ENCODE measurements around the gene NTN5. TPM values are rescaled to one million over a fixed set of nuclear protein-coding genes. Genes with fewer than 3 reads are reported as not detected.
A peak's percentile ranks its signal among the peaks of the same experiment; 100 is the strongest.

The NTN5 gene
- total RNA-seq, 1 donor from 2014 or later: 0.11 TPM

DNA sequence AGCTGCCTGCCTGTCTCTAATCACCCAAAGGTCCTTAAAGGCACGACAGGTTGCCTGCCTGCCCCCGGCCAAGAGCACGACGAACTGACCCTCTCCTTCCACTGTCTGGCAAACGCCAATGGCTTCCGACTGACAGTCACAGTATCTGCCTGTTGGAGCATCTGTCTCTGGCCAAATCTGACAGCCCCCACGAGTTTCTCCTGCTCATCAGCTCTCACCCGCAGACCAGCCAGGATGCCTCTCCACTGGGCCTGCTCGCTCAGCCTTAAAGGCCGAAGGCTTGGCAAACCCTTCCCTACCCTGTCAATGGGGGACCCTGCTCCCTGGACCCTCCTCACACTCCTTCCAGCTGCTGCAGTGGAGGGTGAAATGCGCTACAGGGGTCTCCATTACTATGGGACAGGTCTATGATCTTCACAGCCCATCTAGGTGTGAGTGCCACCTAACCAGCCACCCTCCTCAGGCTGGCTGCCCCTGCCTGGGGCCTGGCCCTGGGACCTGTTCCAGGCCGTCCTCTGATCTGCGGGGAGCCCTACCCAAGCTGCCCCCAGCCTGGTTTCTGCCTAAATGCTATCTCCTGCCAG is 58.9 kb downstream of the NTN5 start:
- Histone ChIP-seq H3K4me1 (ENCODE audit: insufficient read depth, low read length) (peaks cover 31% of the 10 kb centered on the region), H2AFZ (ENCODE audit: low read depth, low read length) (no peak overlapping the region), H3K36me3 (ENCODE audit: insufficient read depth, low read length) (peaks cover 21% of the 10 kb centered on the region), H3K27ac (ENCODE audit: low read depth, low read length) (no peak overlapping the region), H4K20me1 (ENCODE audit: insufficient read depth, low read length) (peaks cover 52% of the 10 kb centered on the region), H3K4me3 (ENCODE audit: insufficient read depth, low read depth, low read length) (no peak overlapping the region), H3K79me2 (ENCODE audit: insufficient read depth, low read length) (peaks cover 37% of the 10 kb centered on the region), H3K9ac (ENCODE audit: low read length) (no peak overlapping the region), H3K9me3 (ENCODE audit: insufficient read depth, low read depth, low read length) (no peaks in the 10 kb centered on the region), H3K4me2 (ENCODE audit: low read length) (no peak overlapping the region), H3K27me3 (ENCODE audit: insufficient read depth, low read length) (no peaks in the 10 kb centered on the region)
- FAIRE-seq: no peak
- peaks cover 23% of the 10 kb centered on the region for H3K4me1 Mint-ChIP-seq (ENCODE audit: low read depth, unreplicated experiment)
- peaks cover 16% of the 10 kb centered on the region for H3K36me3 Mint-ChIP-seq (ENCODE audit: low read depth, unreplicated experiment)
- H3K4me3 Mint-ChIP-seq (ENCODE audit: unreplicated experiment): peak overlapping the region; percentile 62
- TF ChIP-seq, protein P1, sequence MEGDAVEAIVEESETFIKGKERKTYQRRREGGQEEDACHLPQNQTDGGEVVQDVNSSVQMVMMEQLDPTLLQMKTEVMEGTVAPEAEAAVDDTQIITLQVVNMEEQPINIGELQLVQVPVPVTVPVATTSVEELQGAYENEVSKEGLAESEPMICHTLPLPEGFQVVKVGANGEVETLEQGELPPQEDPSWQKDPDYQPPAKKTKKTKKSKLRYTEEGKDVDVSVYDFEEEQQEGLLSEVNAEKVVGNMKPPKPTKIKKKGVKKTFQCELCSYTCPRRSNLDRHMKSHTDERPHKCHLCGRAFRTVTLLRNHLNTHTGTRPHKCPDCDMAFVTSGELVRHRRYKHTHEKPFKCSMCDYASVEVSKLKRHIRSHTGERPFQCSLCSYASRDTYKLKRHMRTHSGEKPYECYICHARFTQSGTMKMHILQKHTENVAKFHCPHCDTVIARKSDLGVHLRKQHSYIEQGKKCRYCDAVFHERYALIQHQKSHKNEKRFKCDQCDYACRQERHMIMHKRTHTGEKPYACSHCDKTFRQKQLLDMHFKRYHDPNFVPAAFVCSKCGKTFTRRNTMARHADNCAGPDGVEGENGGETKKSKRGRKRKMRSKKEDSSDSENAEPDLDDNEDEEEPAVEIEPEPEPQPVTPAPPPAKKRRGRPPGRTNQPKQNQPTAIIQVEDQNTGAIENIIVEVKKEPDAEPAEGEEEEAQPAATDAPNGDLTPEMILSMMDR (IDR thresholded peaks at IDR 0.05; ENCODE audit: insufficient read depth, low read depth, low read length): no peak
- TF ChIP-seq EZH2 (IDR thresholded peaks at IDR 0.05; ENCODE audit: insufficient read depth, low read length): no peak
- H3K9me3 Mint-ChIP-seq (ENCODE audit: unreplicated experiment): no peaks in the 10 kb centered on the region
- no peak for DNase-seq (ENCODE audit: low read depth)
- peak overlapping the region; percentile 85 for H3K27ac Mint-ChIP-seq (ENCODE audit: unreplicated experiment)
- H3K27me3 Mint-ChIP-seq (ENCODE audit: low read depth, unreplicated experiment): no peaks in the 10 kb centered on the region

DNA sequence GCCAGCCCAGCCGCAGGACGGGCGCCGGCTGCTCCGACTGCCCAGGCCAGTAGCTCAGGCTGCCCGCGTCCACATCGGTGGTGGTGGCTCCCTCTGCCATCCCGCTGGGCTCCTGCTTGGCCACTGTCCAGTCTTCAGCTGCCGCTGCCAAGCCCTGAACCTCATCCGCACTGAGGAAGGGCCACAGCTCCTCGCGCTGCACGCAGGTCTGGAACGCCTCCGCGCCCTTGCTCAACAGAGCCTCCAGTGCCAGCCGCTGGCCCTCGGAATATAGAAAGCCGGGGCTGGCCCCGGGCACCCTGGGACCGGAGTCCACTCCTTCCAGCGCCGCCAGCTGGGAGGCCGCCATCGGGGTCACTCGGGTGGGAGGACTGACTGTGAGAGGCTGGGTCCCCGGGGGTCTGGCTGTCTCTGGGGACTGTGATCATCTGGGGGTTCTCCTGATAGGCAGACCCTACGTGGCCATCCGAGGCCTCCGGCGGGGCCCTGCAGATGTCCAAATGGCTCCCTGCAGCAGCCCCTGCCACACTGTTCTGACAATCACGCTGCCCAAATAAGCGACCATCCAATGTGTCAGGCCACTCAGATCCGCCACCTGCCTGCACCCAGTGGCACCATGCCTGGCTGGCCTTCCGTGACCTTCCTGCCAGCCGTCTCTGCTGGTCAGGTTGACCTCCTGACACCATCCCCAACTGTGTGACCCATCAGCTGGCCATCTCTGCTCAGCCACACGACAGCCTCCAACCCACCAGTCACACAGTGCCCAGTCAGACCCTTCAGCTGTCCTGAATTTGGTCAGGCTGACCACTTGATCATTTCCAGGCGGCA is 59.6 kb downstream of the NTN5 start:
- Histone ChIP-seq H3K4me3 (ENCODE audit: insufficient read depth, low read depth, low read length) (no peak overlapping the region), H3K79me2 (ENCODE audit: insufficient read depth, low read length) (peaks cover 30% of the 10 kb centered on the region), H3K9ac (ENCODE audit: low read length) (no peak overlapping the region), H3K36me3 (ENCODE audit: insufficient read depth, low read length) (peaks cover 21% of the 10 kb centered on the region), H3K27me3 (ENCODE audit: insufficient read depth, low read length) (no peaks in the 10 kb centered on the region), H3K9me3 (ENCODE audit: insufficient read depth, low read depth, low read length) (no peaks in the 10 kb centered on the region), H2AFZ (ENCODE audit: low read depth, low read length) (no peak overlapping the region), H3K4me2 (ENCODE audit: low read length) (no peak overlapping the region), H4K20me1 (ENCODE audit: insufficient read depth, low read length) (peaks cover 46% of the 10 kb centered on the region), H3K27ac (ENCODE audit: low read depth, low read length) (no peak overlapping the region), H3K4me1 (ENCODE audit: insufficient read depth, low read length) (peaks cover 31% of the 10 kb centered on the region)
- peak overlapping the region; percentile 44 for H3K27ac Mint-ChIP-seq (ENCODE audit: unreplicated experiment)
- H3K9me3 Mint-ChIP-seq (ENCODE audit: unreplicated experiment): no peaks in the 10 kb centered on the region
- FAIRE-seq: no peak
- TF ChIP-seq EZH2 (IDR thresholded peaks at IDR 0.05; ENCODE audit: insufficient read depth, low read length): no peak
- TF ChIP-seq, protein P1 (IDR thresholded peaks at IDR 0.05; ENCODE audit: insufficient read depth, low read depth, low read length): no peak
- peaks cover 23% of the 10 kb centered on the region for H3K4me1 Mint-ChIP-seq (ENCODE audit: low read depth, unreplicated experiment)
- H3K36me3 Mint-ChIP-seq (ENCODE audit: low read depth, unreplicated experiment): peaks cover 10% of the 10 kb centered on the region
- H3K27me3 Mint-ChIP-seq (ENCODE audit: low read depth, unreplicated experiment): no peaks in the 10 kb centered on the region
- no peak for DNase-seq (ENCODE audit: low read depth)
- peak overlapping the region; percentile 62 for H3K4me3 Mint-ChIP-seq (ENCODE audit: unreplicated experiment)

DNA sequence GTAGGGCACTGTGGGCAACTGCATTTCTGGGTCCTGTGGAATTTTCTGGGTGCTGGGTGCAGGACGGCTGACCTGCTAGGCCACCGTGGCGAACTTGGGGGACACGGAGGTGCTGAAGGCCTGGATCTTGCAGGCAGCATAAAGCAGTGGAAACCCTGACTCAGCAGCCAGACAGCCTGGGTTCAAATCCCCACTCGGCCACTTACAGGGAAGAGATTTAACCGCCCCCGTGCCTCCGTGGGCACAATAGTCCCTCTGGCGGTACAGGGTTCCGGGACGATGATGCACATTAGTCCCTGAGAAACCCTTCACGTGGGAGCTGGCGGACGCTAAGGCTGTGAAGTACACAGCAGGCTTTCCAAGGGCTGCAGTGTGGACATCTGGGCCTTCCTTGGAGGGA is 60.9 kb downstream of the NTN5 start:
- FAIRE-seq: no peak
- Histone ChIP-seq H3K4me2 (ENCODE audit: low read length) (no peak overlapping the region), H3K79me2 (ENCODE audit: insufficient read depth, low read length) (peaks cover 16% of the 10 kb centered on the region), H3K27me3 (ENCODE audit: insufficient read depth, low read length) (no peaks in the 10 kb centered on the region), H2AFZ (ENCODE audit: low read depth, low read length) (no peak overlapping the region), H3K4me1 (ENCODE audit: insufficient read depth, low read length) (peaks cover 19% of the 10 kb centered on the region), H4K20me1 (ENCODE audit: insufficient read depth, low read length) (peaks cover 32% of the 10 kb centered on the region), H3K36me3 (ENCODE audit: insufficient read depth, low read length) (peaks cover 19% of the 10 kb centered on the region), H3K9ac (ENCODE audit: low read length) (no peak overlapping the region), H3K4me3 (ENCODE audit: insufficient read depth, low read depth, low read length) (no peak overlapping the region), H3K27ac (ENCODE audit: low read depth, low read length) (no peak overlapping the region), H3K9me3 (ENCODE audit: insufficient read depth, low read depth, low read length) (no peaks in the 10 kb centered on the region)
- H3K36me3 Mint-ChIP-seq (ENCODE audit: low read depth, unreplicated experiment): peaks cover 6% of the 10 kb centered on the region
- H3K27ac Mint-ChIP-seq (ENCODE audit: unreplicated experiment): no peak overlapping the region
- DNase-seq (ENCODE audit: low read depth): no peak
- H3K9me3 Mint-ChIP-seq (ENCODE audit: unreplicated experiment): no peaks in the 10 kb centered on the region
- peaks cover 16% of the 10 kb centered on the region for H3K4me1 Mint-ChIP-seq (ENCODE audit: low read depth, unreplicated experiment)
- no peak for TF ChIP-seq EZH2 (IDR thresholded peaks at IDR 0.05; ENCODE audit: insufficient read depth, low read length)
- TF ChIP-seq, protein P1 (IDR thresholded peaks at IDR 0.05; ENCODE audit: insufficient read depth, low read depth, low read length): no peak
- H3K27me3 Mint-ChIP-seq (ENCODE audit: low read depth, unreplicated experiment): no peaks in the 10 kb centered on the region
- no peak overlapping the region for H3K4me3 Mint-ChIP-seq (ENCODE audit: unreplicated experiment)
